Glutamatergic neuron (in vitro differentiated cells): ENCODE results near the gene DOCK1. TPM values are rescaled to one million over a fixed set of nuclear protein-coding genes. Genes with fewer than 3 reads are reported as not detected.

Source experiments
- DNase-seq: peaks from one replicate; pipeline ENCODE4 v3.0.0; 2022
- H3K27ac Mint-ChIP-seq: one replicate; pipeline ENCODE4 v1.8.0; 2020; ENCODE audit warnings: mild to moderate bottlenecking, mixed read lengths, inconsistent platforms; ENCODE audit not compliant: unreplicated experiment
- H3K27me3 Mint-ChIP-seq: one replicate; pipeline ENCODE4 v1.8.0; 2020; ENCODE audit warnings: mild to moderate bottlenecking, moderate library complexity, mixed read lengths, inconsistent platforms; ENCODE audit not compliant: unreplicated experiment
- H3K36me3 Mint-ChIP-seq: one replicate; pipeline ENCODE4 v1.8.0; 2020; ENCODE audit warnings: mild to moderate bottlenecking, mixed read lengths, inconsistent platforms; ENCODE audit not compliant: unreplicated experiment
- H3K4me1 Mint-ChIP-seq: one replicate; pipeline ENCODE4 v1.8.0; 2020; ENCODE audit warnings: mild to moderate bottlenecking, low read depth, mixed read lengths, inconsistent platforms; ENCODE audit not compliant: unreplicated experiment
- H3K4me3 Mint-ChIP-seq: one replicate; pipeline ENCODE4 v1.8.0; 2020; ENCODE audit warnings: mild to moderate bottlenecking, mixed read lengths, inconsistent platforms; ENCODE audit not compliant: unreplicated experiment
- H3K9me3 Mint-ChIP-seq: one replicate; pipeline ENCODE4 v1.8.0; 2020; ENCODE audit warnings: mild to moderate bottlenecking, moderate library complexity, mixed read lengths, inconsistent platforms; ENCODE audit not compliant: unreplicated experiment
- CTCF ChIP-seq: fragments of 200-600 bp; sonication (generic); IDR thresholded peaks from one replicate; pipeline ENCODE4 v1.5.0; 2021; ENCODE audit not compliant: partially characterized antibody, unreplicated experiment
- total RNA-seq: library from RNA; stranded (reverse); fragmentation: NEBNext Ultra II Directional; extraction: Animal tissue kit (Norgen Biotek cat#: 25700); gene quantifications from one replicate; pipeline ENCODE4 v1.2.1, GENCODE V29; 2021; ENCODE audit not compliant: unreplicated experiment

Gene DOCK1
- total RNA-seq, 1 donor from 2014 or later, result 19.7 TPM

GRCh38 chr10:127459918-127460317, 554.7 kb downstream of the DOCK1 start:
- H3K27ac Mint-ChIP-seq, result no peak overlapping the region
- DNase-seq, result no peak
- peaks cover 13% of the 10 kb centered on the region for H3K36me3 Mint-ChIP-seq
- peaks cover 3% of the 10 kb centered on the region for H3K4me1 Mint-ChIP-seq
- peaks cover 4% of the 10 kb centered on the region for H3K9me3 Mint-ChIP-seq
- TF ChIP-seq CTCF, result no peak
- H3K27me3 Mint-ChIP-seq, result no peaks in the 10 kb centered on the region
- no peak overlapping the region for H3K4me3 Mint-ChIP-seq

GRCh38 chr10:127462643-127463295, 557.5 kb downstream of the DOCK1 start:
- H3K27ac Mint-ChIP-seq, result no peak overlapping the region
- peaks cover 2% of the 10 kb centered on the region for H3K9me3 Mint-ChIP-seq
- TF ChIP-seq CTCF, result no peak
- no peak overlapping the region for H3K4me3 Mint-ChIP-seq
- peaks cover 8% of the 10 kb centered on the region for H3K36me3 Mint-ChIP-seq
- DNase-seq, result no peak
- no peaks in the 10 kb centered on the region for H3K27me3 Mint-ChIP-seq
- H3K4me1 Mint-ChIP-seq, result peaks cover 3% of the 10 kb centered on the region

- H3K4me1 Mint-ChIP-seq, result peaks cover 3% of the 10 kb centered on the region
- no peaks in the 10 kb centered on the region for H3K27me3 Mint-ChIP-seq
- H3K36me3 Mint-ChIP-seq, result peaks cover 4% of the 10 kb centered on the region
- no peak for DNase-seq
- TF ChIP-seq CTCF, result no peak
- peak overlapping the region; percentile 25 for H3K4me3 Mint-ChIP-seq
- H3K9me3 Mint-ChIP-seq, result no peaks in the 10 kb centered on the region
- H3K27ac Mint-ChIP-seq, result peak overlapping the region; percentile 75
These were observed 558.3 kb downstream of the DOCK1 start for GRCh38 chr10:127463548-127463947.

- Mint-ChIP-seq H3K27me3 (peaks cover 6% of the 10 kb centered on the region), H3K36me3 (no peaks in the 10 kb centered on the region), H3K27ac (no peak overlapping the region), H3K9me3 (no peaks in the 10 kb centered on the region), H3K4me3 (no peak overlapping the region), H3K4me1 (peaks cover 3% of the 10 kb centered on the region)
- TF ChIP-seq CTCF, result no peak
- DNase-seq, result no peak
These were observed 559.3 kb downstream of the DOCK1 start for GRCh38 chr10:127464561-127464960.

GRCh38 chr10:127467811-127468210, 562.6 kb downstream of the DOCK1 start:
- peaks cover 2% of the 10 kb centered on the region for H3K9me3 Mint-ChIP-seq
- H3K27me3 Mint-ChIP-seq, result peaks cover 10% of the 10 kb centered on the region
- H3K4me1 Mint-ChIP-seq, result peaks cover 20% of the 10 kb centered on the region
- H3K36me3 Mint-ChIP-seq, result no peaks in the 10 kb centered on the region
- TF ChIP-seq CTCF, result no peak
- DNase-seq, result no peak
- H3K27ac Mint-ChIP-seq, result no peak overlapping the region
- H3K4me3 Mint-ChIP-seq, result no peak overlapping the region
